Glutamatergic neuron (in vitro differentiated cells): ENCODE measurements around the gene TAOK3. TPM values are rescaled to one million over a fixed set of nuclear protein-coding genes. Genes with fewer than 3 reads are reported as not detected.
A peak's percentile ranks its signal among the peaks of the same experiment; 100 is the strongest.

Source experiments
- DNase-seq: peaks from one replicate; pipeline ENCODE4 v3.0.0; 2022
- H3K27ac Mint-ChIP-seq: one replicate; pipeline ENCODE4 v1.8.0; 2020; ENCODE audit warnings: mild to moderate bottlenecking, mixed read lengths, inconsistent platforms; ENCODE audit not compliant: unreplicated experiment
- H3K27me3 Mint-ChIP-seq: one replicate; pipeline ENCODE4 v1.8.0; 2020; ENCODE audit warnings: mild to moderate bottlenecking, moderate library complexity, mixed read lengths, inconsistent platforms; ENCODE audit not compliant: unreplicated experiment
- H3K36me3 Mint-ChIP-seq: one replicate; pipeline ENCODE4 v1.8.0; 2020; ENCODE audit warnings: mild to moderate bottlenecking, mixed read lengths, inconsistent platforms; ENCODE audit not compliant: unreplicated experiment
- H3K4me1 Mint-ChIP-seq: one replicate; pipeline ENCODE4 v1.8.0; 2020; ENCODE audit warnings: mild to moderate bottlenecking, low read depth, mixed read lengths, inconsistent platforms; ENCODE audit not compliant: unreplicated experiment
- H3K4me3 Mint-ChIP-seq: one replicate; pipeline ENCODE4 v1.8.0; 2020; ENCODE audit warnings: mild to moderate bottlenecking, mixed read lengths, inconsistent platforms; ENCODE audit not compliant: unreplicated experiment
- H3K9me3 Mint-ChIP-seq: one replicate; pipeline ENCODE4 v1.8.0; 2020; ENCODE audit warnings: mild to moderate bottlenecking, moderate library complexity, mixed read lengths, inconsistent platforms; ENCODE audit not compliant: unreplicated experiment
- total RNA-seq: library from RNA; stranded (reverse); fragmentation: NEBNext Ultra II Directional; extraction: Animal tissue kit (Norgen Biotek cat#: 25700); gene quantifications from one replicate; pipeline ENCODE4 v1.2.1, GENCODE V29; 2021; ENCODE audit not compliant: unreplicated experiment
- TF ChIP-seq, protein P1 (sequence below): fragments of 200-600 bp; sonication (generic); IDR thresholded peaks from one replicate; pipeline ENCODE4 v1.5.0; 2021; ENCODE audit not compliant: partially characterized antibody, unreplicated experiment

The TAOK3 gene
- total RNA-seq, 1 donor from 2014 or later: 13.1 TPM

DNA sequence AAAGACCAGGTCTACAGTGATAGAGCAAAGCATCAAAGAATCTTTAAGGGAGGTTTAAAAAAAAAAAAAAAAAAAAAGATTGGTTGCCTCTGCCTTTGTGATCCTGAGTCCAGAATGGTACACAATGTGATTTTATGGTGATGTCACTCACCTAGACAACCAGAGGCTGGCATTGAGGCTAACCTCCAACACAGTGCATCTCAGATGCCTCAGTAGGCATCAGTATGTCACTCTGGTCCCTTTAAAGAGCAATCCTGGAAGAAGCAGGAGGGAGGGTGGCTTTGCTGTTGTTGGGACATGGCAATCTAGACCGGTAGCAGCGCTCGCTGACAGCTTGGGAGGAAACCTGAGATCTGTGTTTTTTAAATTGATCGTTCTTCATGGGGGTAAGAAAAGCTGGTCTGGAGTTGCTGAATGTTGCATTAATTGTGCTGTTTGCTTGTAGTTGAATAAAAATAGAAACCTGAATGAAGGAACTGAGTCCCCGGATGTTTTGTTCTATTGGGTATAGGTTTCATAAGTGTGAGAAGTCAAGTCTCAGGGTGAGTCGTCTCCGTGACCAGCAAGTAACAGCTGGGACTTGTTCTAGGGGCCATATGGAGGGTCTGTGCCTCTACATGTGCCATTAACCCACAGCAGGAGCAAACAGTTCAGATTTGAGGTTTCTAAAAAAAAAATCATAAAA lies 227.5 kb downstream of the TAOK3 start:
- DNase-seq: no peak
- Mint-ChIP-seq H3K27ac (peak overlapping the region; percentile 45), H3K9me3 (peaks cover 2% of the 10 kb centered on the region), H3K4me1 (peaks cover 6% of the 10 kb centered on the region), H3K4me3 (no peak overlapping the region), H3K36me3 (no peaks in the 10 kb centered on the region), H3K27me3 (peaks cover 3% of the 10 kb centered on the region)
- TF ChIP-seq, protein P1, sequence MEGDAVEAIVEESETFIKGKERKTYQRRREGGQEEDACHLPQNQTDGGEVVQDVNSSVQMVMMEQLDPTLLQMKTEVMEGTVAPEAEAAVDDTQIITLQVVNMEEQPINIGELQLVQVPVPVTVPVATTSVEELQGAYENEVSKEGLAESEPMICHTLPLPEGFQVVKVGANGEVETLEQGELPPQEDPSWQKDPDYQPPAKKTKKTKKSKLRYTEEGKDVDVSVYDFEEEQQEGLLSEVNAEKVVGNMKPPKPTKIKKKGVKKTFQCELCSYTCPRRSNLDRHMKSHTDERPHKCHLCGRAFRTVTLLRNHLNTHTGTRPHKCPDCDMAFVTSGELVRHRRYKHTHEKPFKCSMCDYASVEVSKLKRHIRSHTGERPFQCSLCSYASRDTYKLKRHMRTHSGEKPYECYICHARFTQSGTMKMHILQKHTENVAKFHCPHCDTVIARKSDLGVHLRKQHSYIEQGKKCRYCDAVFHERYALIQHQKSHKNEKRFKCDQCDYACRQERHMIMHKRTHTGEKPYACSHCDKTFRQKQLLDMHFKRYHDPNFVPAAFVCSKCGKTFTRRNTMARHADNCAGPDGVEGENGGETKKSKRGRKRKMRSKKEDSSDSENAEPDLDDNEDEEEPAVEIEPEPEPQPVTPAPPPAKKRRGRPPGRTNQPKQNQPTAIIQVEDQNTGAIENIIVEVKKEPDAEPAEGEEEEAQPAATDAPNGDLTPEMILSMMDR: no peak

DNA sequence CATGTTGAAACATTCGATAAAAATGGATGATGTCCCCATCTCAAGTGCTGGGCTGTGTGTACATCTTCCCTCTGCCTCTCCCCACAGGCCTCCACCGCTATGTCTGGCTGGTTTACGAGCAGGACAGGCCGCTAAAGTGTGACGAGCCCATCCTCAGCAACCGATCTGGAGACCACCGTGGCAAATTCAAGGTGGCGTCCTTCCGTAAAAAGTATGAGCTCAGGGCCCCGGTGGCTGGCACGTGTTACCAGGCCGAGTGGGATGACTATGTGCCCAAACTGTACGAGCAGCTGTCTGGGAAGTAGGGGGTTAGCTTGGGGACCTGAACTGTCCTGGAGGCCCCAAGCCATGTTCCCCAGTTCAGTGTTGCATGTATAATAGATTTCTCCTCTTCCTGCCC lies 228.2 kb downstream of the TAOK3 start:
- Mint-ChIP-seq H3K4me3 (no peak overlapping the region), H3K4me1 (peaks cover 6% of the 10 kb centered on the region), H3K36me3 (no peaks in the 10 kb centered on the region), H3K27ac (no peak overlapping the region), H3K9me3 (peaks cover 2% of the 10 kb centered on the region), H3K27me3 (peaks cover 3% of the 10 kb centered on the region)
- TF ChIP-seq, protein P1: no peak
- DNase-seq: no peak

DNA sequence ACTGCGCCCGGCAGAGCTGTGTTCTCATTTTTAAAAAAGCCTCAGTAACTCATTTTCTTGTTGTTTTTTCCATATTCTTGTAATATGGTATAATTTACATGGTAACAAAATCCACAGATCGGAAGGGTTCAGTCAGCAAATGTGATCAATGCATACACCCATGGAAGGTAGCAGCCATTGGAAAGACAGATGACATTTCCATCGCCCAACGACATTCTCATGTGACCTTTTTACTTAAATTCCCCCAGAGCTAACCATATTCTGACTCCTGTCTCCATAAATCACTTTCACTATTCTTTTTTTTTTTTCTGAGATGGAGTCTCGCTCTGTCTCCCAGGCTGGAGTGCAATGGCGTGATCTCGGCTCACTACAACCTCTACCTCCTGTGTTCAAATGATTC lies 231.9 kb downstream of the TAOK3 start:
- H3K4me1 Mint-ChIP-seq: peaks cover 8% of the 10 kb centered on the region
- H3K27ac Mint-ChIP-seq: no peak overlapping the region
- peaks cover 4% of the 10 kb centered on the region for H3K9me3 Mint-ChIP-seq
- TF ChIP-seq, protein P1: no peak
- DNase-seq: no peak
- H3K36me3 Mint-ChIP-seq: no peaks in the 10 kb centered on the region
- H3K4me3 Mint-ChIP-seq: no peak overlapping the region
- H3K27me3 Mint-ChIP-seq: peaks cover 4% of the 10 kb centered on the region

DNA sequence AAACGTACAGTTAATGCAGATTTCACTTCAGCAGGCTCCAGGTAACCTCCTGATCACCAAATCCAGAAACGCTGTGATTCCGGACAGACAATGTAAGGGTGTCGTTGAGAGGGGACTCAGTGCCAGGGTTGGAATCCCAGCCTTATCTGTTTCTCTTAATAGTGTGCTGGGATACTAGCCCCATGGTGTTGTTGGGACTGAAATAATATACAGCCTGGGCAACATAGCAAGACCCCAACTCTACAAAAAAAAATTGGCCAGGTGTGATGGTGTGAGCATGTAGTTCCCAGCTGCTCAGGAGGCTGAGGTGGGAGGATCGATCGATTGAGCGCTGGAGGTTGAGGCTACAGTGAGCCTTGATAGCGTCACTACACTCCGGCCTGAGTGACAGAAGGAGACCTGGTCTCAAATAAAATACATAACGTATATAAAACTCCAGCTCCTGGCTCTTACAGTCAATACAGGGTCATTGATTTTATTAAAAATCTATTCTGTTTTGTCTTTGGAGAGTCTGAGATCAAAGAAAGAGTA lies 235.5 kb downstream of the TAOK3 start:
- peaks cover 5% of the 10 kb centered on the region for H3K4me1 Mint-ChIP-seq
- H3K36me3 Mint-ChIP-seq: no peaks in the 10 kb centered on the region
- H3K4me3 Mint-ChIP-seq: peak overlapping the region; percentile 95
- H3K27ac Mint-ChIP-seq: peak overlapping the region; percentile 63
- peaks cover 4% of the 10 kb centered on the region for H3K27me3 Mint-ChIP-seq
- no peak for DNase-seq
- H3K9me3 Mint-ChIP-seq: peaks cover 2% of the 10 kb centered on the region
- TF ChIP-seq, protein P1: no peak

DNA sequence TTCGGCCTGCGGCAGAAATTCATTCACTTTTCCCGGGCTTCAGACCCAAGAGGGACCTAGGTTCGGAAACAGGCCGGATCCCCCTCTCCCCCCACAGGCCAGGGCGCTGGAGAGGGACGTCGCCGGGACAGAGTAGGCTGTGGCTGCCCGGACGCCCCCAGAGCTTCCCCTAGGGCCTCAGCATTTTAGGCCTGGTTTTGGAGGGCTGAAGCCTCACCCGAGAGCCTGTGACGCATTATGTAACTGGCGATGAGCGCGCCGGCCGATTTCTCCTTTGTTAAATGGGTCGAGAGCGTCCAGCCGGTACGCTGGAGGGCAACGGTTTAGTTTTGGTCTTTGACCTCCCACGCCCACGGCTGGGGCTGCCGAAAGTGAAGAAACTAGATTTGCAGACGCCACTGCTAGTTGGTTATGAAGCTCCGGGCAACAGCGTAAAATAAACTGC lies 236.1 kb downstream of the TAOK3 start:
- Mint-ChIP-seq H3K4me3 (peak overlapping the region; percentile 95), H3K9me3 (peaks cover 2% of the 10 kb centered on the region), H3K36me3 (no peaks in the 10 kb centered on the region), H3K4me1 (peaks cover 5% of the 10 kb centered on the region), H3K27ac (peak overlapping the region; percentile 63), H3K27me3 (peaks cover 4% of the 10 kb centered on the region)
- DNase-seq: peak; percentile 55
- TF ChIP-seq, protein P1: no peak
